Testis (tissue), 2 donors: Measurements from ENCODE around the gene SMIM38.

Source experiments
- POLR2A ChIP-seq: fragments of 450-650 bp; IDR thresholded peaks from one replicate; pipeline ENCODE4 v1.6.1; 2017; ENCODE audit warnings: antibody characterized with exemption, mild to moderate bottlenecking, moderate library complexity
- TF ChIP-seq, protein P1 (sequence below), 3 experiments: fragments of 450-650 bp in 2 of 3; fragments of 200-600 bp in 1 of 3; sonication (generic) in 1 of 3; IDR thresholded peaks; one replicate each; pipeline ENCODE4 v1.5.1; 2016 to 2019; ENCODE audit warnings: antibody characterized with exemption in 3 of 3, mild to moderate bottlenecking in 2 of 3, moderate library complexity in 1 of 3

DNA sequence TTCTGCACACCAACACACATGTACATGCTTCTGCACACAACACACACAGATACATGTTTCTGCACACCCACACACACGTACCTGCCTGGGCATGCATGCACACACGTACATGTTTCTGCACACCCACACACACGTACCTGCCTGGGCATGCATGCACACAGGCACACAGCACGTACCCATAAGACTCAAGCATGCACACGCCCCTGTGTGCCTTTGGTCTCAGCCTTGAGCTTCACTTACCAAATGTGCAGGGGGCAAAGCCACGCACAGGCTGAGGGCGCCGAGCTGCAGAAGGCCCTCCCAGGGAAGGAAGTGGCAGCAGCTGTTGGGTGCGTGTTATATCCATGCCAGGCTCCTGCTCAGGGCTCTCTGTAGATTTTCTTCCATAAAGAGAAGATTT, 34.7 kb upstream of the SMIM38 start:
- no peak for TF ChIP-seq POLR2A
- TF ChIP-seq, protein P1, sequence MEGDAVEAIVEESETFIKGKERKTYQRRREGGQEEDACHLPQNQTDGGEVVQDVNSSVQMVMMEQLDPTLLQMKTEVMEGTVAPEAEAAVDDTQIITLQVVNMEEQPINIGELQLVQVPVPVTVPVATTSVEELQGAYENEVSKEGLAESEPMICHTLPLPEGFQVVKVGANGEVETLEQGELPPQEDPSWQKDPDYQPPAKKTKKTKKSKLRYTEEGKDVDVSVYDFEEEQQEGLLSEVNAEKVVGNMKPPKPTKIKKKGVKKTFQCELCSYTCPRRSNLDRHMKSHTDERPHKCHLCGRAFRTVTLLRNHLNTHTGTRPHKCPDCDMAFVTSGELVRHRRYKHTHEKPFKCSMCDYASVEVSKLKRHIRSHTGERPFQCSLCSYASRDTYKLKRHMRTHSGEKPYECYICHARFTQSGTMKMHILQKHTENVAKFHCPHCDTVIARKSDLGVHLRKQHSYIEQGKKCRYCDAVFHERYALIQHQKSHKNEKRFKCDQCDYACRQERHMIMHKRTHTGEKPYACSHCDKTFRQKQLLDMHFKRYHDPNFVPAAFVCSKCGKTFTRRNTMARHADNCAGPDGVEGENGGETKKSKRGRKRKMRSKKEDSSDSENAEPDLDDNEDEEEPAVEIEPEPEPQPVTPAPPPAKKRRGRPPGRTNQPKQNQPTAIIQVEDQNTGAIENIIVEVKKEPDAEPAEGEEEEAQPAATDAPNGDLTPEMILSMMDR (IDR thresholded peaks at IDR 0.05): no peak
